ENCODE measurements around the gene BACE1-AS. TPM values are rescaled to one million over a fixed set of nuclear protein-coding genes. Genes with fewer than 3 reads are reported as not detected.
A peak's percentile ranks its signal among the peaks of the same experiment; 100 is the strongest.

BACE1-AS gene
- total RNA-seq, 1 donor from 2014 or later = 6.8 TPM

DNA sequence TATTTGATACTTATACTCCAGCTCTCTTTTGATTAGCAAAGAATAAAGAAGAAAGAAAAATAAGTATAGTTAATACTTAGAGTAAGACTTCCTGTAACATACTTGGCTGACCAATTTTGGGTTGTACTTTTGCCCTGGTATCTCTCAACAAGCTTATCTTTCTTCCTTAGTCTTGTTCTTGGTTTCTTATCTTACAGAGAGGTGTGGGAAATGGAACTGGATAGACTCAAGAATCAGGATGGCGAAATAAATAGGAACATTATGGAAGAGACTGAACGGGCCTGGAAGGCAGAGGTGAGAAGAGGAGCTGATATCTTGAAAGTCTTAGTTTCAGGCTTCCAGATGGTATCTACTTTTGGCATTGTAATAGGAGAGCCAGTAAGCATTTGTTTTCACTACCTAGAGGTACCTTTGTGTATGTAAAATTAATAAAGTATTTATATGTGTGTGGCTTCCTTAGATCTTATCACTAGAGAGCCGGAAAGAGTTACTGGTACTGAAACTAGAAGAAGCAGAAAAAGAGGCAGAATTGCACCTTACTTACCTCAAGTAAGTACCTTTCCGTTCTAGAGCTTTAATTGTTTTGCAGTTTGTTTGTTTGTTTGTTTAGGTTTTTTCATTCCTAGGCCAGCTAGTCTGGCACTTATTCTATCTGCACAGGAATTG lies 11.3 kb upstream of the BACE1-AS start:
- Mint-ChIP-seq H3K4me1 (ENCODE audit: low read depth, unreplicated experiment) (peaks cover 31% of the 10 kb centered on the region), H3K4me3 (ENCODE audit: unreplicated experiment) (no peak overlapping the region), H3K9me3 (ENCODE audit: unreplicated experiment) (no peaks in the 10 kb centered on the region), H3K27me3 (ENCODE audit: low read depth, unreplicated experiment) (no peaks in the 10 kb centered on the region), H3K27ac (ENCODE audit: unreplicated experiment) (no peak overlapping the region), H3K36me3 (ENCODE audit: low read depth, unreplicated experiment) (peaks cover 7% of the 10 kb centered on the region)
- no peak overlapping the region for H3K27ac ChIP-seq (ENCODE audit: low read depth, low read length)
- peaks cover 4% of the 10 kb centered on the region for H3K36me3 ChIP-seq (ENCODE audit: insufficient read depth, low read length)
- H4K20me1 ChIP-seq (ENCODE audit: insufficient read depth, low read length) = peaks cover 3% of the 10 kb centered on the region
- no peak overlapping the region for H3K4me3 ChIP-seq (ENCODE audit: insufficient read depth, low read depth, low read length)
- TF ChIP-seq, protein P1, sequence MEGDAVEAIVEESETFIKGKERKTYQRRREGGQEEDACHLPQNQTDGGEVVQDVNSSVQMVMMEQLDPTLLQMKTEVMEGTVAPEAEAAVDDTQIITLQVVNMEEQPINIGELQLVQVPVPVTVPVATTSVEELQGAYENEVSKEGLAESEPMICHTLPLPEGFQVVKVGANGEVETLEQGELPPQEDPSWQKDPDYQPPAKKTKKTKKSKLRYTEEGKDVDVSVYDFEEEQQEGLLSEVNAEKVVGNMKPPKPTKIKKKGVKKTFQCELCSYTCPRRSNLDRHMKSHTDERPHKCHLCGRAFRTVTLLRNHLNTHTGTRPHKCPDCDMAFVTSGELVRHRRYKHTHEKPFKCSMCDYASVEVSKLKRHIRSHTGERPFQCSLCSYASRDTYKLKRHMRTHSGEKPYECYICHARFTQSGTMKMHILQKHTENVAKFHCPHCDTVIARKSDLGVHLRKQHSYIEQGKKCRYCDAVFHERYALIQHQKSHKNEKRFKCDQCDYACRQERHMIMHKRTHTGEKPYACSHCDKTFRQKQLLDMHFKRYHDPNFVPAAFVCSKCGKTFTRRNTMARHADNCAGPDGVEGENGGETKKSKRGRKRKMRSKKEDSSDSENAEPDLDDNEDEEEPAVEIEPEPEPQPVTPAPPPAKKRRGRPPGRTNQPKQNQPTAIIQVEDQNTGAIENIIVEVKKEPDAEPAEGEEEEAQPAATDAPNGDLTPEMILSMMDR (IDR thresholded peaks at IDR 0.05; ENCODE audit: insufficient read depth, low read depth, low read length) = no peak
- TF ChIP-seq EZH2 (IDR thresholded peaks at IDR 0.05; ENCODE audit: insufficient read depth, low read length) = no peak
- H3K4me2 ChIP-seq (ENCODE audit: low read length) = no peak overlapping the region
- no peaks in the 10 kb centered on the region for H3K79me2 ChIP-seq (ENCODE audit: insufficient read depth, low read length)
- no peak overlapping the region for H3K9ac ChIP-seq (ENCODE audit: low read length)
- no peaks in the 10 kb centered on the region for H3K27me3 ChIP-seq (ENCODE audit: insufficient read depth, low read length)
- DNase-seq (ENCODE audit: low read depth) (peak; percentile 22), FAIRE-seq (no peak)
- no peak overlapping the region for H2AFZ ChIP-seq (ENCODE audit: low read depth, low read length)
- H3K9me3 ChIP-seq (ENCODE audit: insufficient read depth, low read depth, low read length) = no peaks in the 10 kb centered on the region
- peaks cover 18% of the 10 kb centered on the region for H3K4me1 ChIP-seq (ENCODE audit: insufficient read depth, low read length)

DNA sequence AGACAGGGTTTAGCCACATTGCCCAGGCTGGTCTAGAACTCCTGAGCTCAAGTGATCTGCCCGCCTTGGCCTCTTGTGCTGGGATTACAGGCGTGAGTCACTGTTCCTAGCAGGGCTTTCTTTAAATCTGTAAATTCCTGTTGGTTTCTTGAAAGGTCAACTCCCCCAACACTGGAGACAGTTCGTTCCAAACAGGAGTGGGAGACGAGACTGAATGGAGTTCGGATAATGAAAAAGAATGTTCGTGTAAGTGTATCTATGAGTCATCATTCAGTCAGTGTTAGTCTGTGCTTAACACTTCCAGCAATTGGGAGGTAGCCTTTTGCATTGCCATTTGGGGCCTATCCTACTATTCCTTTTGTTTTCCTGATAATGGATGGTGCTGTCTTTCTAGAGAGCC lies 10.0 kb upstream of the BACE1-AS start:
- peak overlapping the region; percentile 84 for H3K27ac ChIP-seq (ENCODE audit: low read depth, low read length)

More for the DNA sequence above, 10.0 kb upstream of the BACE1-AS start:
- Mint-ChIP-seq H3K27ac (ENCODE audit: unreplicated experiment) (peak overlapping the region; percentile 60), H3K27me3 (ENCODE audit: low read depth, unreplicated experiment) (no peaks in the 10 kb centered on the region), H3K4me3 (ENCODE audit: unreplicated experiment) (peak overlapping the region; percentile 4), H3K36me3 (ENCODE audit: low read depth, unreplicated experiment) (peaks cover 13% of the 10 kb centered on the region), H3K4me1 (ENCODE audit: low read depth, unreplicated experiment) (peaks cover 27% of the 10 kb centered on the region), H3K9me3 (ENCODE audit: unreplicated experiment) (no peaks in the 10 kb centered on the region)
- H3K4me2 ChIP-seq (ENCODE audit: low read length) = peak overlapping the region; percentile 61
- peaks cover 3% of the 10 kb centered on the region for H4K20me1 ChIP-seq (ENCODE audit: insufficient read depth, low read length)
- no peaks in the 10 kb centered on the region for H3K9me3 ChIP-seq (ENCODE audit: insufficient read depth, low read depth, low read length)
- no peaks in the 10 kb centered on the region for H3K79me2 ChIP-seq (ENCODE audit: insufficient read depth, low read length)
- H3K27me3 ChIP-seq (ENCODE audit: insufficient read depth, low read length) = no peaks in the 10 kb centered on the region
- H3K4me1 ChIP-seq (ENCODE audit: insufficient read depth, low read length) = peaks cover 18% of the 10 kb centered on the region
- H3K4me3 ChIP-seq (ENCODE audit: insufficient read depth, low read depth, low read length) = no peak overlapping the region
- H3K36me3 ChIP-seq (ENCODE audit: insufficient read depth, low read length) = peaks cover 12% of the 10 kb centered on the region
- no peak overlapping the region for H2AFZ ChIP-seq (ENCODE audit: low read depth, low read length)
- TF ChIP-seq EZH2 (IDR thresholded peaks at IDR 0.05; ENCODE audit: insufficient read depth, low read length) = no peak
- TF ChIP-seq, protein P1 (IDR thresholded peaks at IDR 0.05; ENCODE audit: insufficient read depth, low read depth, low read length) = no peak
- H3K9ac ChIP-seq (ENCODE audit: low read length) = peak overlapping the region; percentile 47
- DNase-seq (ENCODE audit: low read depth) = peak; percentile 99
- peak; percentile 99 for FAIRE-seq

All from astrocyte (in vitro differentiated cells and primary cell).